Mesendoderm (in vitro differentiated cells): Measurements from ENCODE around the gene DAB1.

ENCODE experiments used
- DNase-seq: peaks from one replicate; pipeline ENCODE4 v3.0.0; 2013
- H2AK5ac ChIP-seq: 2 replicates; pipeline ENCODE4 v1.6.1; 2013; ENCODE audit warnings: low read length, inconsistent platforms
- H2BK120ac ChIP-seq: 2 replicates; pipeline ENCODE4 v1.6.1; 2013; ENCODE audit warnings: low read depth, mild to moderate bottlenecking, low read length, moderate library complexity, mixed read lengths
- H2BK15ac ChIP-seq: replicated peaks from 2 replicates; pipeline ENCODE4 v1.6.1; 2013; ENCODE audit warnings: low read depth, mild to moderate bottlenecking, moderate library complexity
- H2BK5ac ChIP-seq: 2 replicates; pipeline ENCODE4 v1.6.1; 2013; ENCODE audit warnings: low read length, inconsistent platforms
- H3K18ac ChIP-seq: 2 replicates; pipeline ENCODE4 v1.6.1; 2013; ENCODE audit warnings: mild to moderate bottlenecking, low read length, mixed read lengths
- H3K23ac ChIP-seq: one replicate; pipeline ENCODE4 v1.6.1; 2013; ENCODE audit warnings: low read length
- H3K27ac ChIP-seq: 2 replicates; pipeline ENCODE4 v1.5.1; 2013; ENCODE audit warnings: low read depth, mild to moderate bottlenecking, inconsistent platforms, low read length, moderate library complexity
- H3K27me3 ChIP-seq: 2 replicates; pipeline ENCODE4 v1.6.1; 2013; ENCODE audit warnings: low read length, control low read depth, mild to moderate bottlenecking, inconsistent platforms; ENCODE audit not compliant: insufficient read depth, poor library complexity
- H3K36me3 ChIP-seq: 2 replicates; pipeline ENCODE4 v1.6.1; 2013; ENCODE audit warnings: low read length, inconsistent platforms; ENCODE audit not compliant: control insufficient read depth, insufficient read depth
- H3K4ac ChIP-seq: one replicate; pipeline ENCODE4 v1.6.1; 2013; ENCODE audit warnings: low read depth, mild to moderate bottlenecking, low read length, moderate library complexity
- H3K4me1 ChIP-seq: 2 replicates; pipeline ENCODE4 v1.6.1; 2013; ENCODE audit warnings: low read depth, low read length, inconsistent platforms; ENCODE audit not compliant: control insufficient read depth
- H3K4me2 ChIP-seq: 2 replicates; pipeline ENCODE4 v1.6.1; 2013; ENCODE audit warnings: low read length
- H3K4me3 ChIP-seq: 2 replicates; pipeline ENCODE4 v1.5.1; 2013; ENCODE audit warnings: mild to moderate bottlenecking, low read length
- H3K56ac ChIP-seq: one replicate; pipeline ENCODE4 v1.6.1; 2013; ENCODE audit warnings: low read length
- H3K79me1 ChIP-seq: 2 replicates; pipeline ENCODE4 v1.6.1; 2013; ENCODE audit warnings: low read length, inconsistent platforms
- H3K79me2 ChIP-seq: 2 replicates; pipeline ENCODE4 v1.6.1; 2013; ENCODE audit warnings: mild to moderate bottlenecking, low read length; ENCODE audit not compliant: control insufficient read depth, insufficient read depth
- H3K9ac ChIP-seq: 2 replicates; pipeline ENCODE4 v1.6.1; 2013; ENCODE audit warnings: low read length, inconsistent platforms
- H4K5ac ChIP-seq: one replicate; pipeline ENCODE4 v1.6.1; 2013; ENCODE audit warnings: low read length
- H4K8ac ChIP-seq: one replicate; pipeline ENCODE4 v1.6.1; 2013; ENCODE audit warnings: low read depth, mild to moderate bottlenecking, control low read depth, low read length, moderate library complexity
- WGBS: extraction: QIAGEN DNeasy Blood & Tissue Kit; methylation state at CpG from one replicate; pipeline ENCODE4 v1.1.7; 2013; ENCODE audit warnings: low lambda C conversion rate, missing lambda C conversion rate; ENCODE audit not compliant: insufficient coverage; ENCODE audit errors: extremely low coverage; 5-methylcytosine and 5-hydroxymethylcytosine counted together

Gene DAB1

DNA sequence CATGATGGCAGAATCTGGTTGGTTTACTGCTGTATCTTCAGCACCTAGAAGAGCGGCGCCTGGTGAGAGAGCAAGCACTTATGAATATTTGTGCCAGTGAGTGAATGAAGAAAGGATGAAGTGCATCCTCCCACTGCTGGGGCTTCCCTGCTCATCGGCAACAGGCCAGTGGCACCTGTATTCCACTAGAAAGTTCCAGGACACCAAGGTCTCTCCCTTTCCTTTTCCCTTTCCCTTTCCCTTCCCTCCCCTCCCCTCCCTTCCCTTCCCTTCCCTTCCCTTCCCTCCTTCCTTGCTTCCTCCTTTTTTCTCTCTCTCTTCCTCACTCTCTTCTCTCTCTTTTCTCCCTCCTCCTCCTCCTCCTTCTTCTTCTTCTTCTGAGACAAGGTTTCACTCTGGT is 86.2 kb downstream of the DAB1 start:
- Histone ChIP-seq H4K5ac (no peak overlapping the region), H2BK120ac (peak overlapping the region; percentile 78), H3K36me3 (no peaks in the 10 kb centered on the region), H4K8ac (no peak overlapping the region), H3K9ac (no peak overlapping the region), H3K4me3 (no peak overlapping the region), H2AK5ac (no peak overlapping the region), H2BK15ac (no peak overlapping the region), H3K18ac (no peak overlapping the region), H3K56ac (peak overlapping the region; percentile 45), H3K79me2 (peaks cover 1% of the 10 kb centered on the region), H3K27ac (no peak overlapping the region), H3K4ac (no peak overlapping the region), H3K4me2 (no peak overlapping the region), H3K27me3 (no peaks in the 10 kb centered on the region), H3K4me1 (peaks cover 14% of the 10 kb centered on the region), H3K79me1 (peaks cover 9% of the 10 kb centered on the region), H3K23ac (no peak overlapping the region), H2BK5ac (peak overlapping the region; percentile 40)
- WGBS: no CpG with 5 or more reads among the region's 3 CpGs
- no peak for DNase-seq

DNA sequence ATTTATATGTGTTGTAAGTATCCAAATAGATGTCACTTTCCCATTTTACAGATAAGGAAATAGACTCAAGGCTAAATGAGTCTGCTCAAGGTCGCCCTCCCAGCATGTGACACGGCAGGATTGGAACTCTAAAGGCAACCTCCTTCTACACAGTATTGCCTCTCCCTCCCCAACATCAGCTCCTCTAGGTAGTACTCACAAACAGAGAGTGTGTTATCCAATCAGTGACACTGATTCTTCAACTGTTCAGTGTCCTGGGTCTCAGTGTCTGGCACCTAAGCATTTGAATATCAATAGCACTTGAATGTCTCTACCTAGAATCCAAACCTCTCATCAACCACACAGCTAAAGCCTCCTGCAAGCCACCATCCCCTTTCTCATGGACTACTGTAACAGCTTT is 87.1 kb downstream of the DAB1 start:
- Histone ChIP-seq H2BK5ac (no peak overlapping the region), H3K9ac (no peak overlapping the region), H2AK5ac (no peak overlapping the region), H3K4ac (no peak overlapping the region), H3K79me2 (peaks cover 1% of the 10 kb centered on the region), H2BK120ac (peak overlapping the region; percentile 78), H3K4me3 (no peak overlapping the region), H4K5ac (no peak overlapping the region), H3K79me1 (peaks cover 9% of the 10 kb centered on the region), H3K4me1 (peaks cover 14% of the 10 kb centered on the region), H3K56ac (no peak overlapping the region), H3K23ac (no peak overlapping the region), H3K27ac (peak overlapping the region; percentile 85), H3K36me3 (no peaks in the 10 kb centered on the region), H2BK15ac (no peak overlapping the region), H3K27me3 (no peaks in the 10 kb centered on the region), H3K18ac (no peak overlapping the region), H3K4me2 (no peak overlapping the region), H4K8ac (no peak overlapping the region)
- WGBS: no CpG with 5 or more reads among the region's 2 CpGs
- peak; percentile 97 for DNase-seq

DNA sequence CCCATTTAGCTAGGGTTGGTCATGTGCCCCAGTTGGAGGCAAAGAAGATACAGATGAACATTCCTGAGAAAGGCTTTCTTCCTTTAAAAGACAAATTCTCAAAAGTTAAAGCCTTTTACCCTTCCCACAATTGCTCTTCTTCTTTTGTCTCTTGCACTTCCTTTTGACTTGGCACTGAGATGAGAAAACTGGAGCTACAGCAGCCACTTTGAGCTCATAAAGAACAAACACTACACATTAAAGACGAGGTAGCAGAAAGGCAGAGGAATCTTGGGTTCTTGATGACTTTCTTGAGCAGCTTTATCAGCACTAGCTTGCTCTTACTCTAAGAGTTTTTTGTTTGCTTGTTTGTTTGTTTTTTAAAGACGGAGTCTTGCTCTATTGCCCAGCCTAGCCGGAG is 92.2 kb downstream of the DAB1 start:
- Histone ChIP-seq H3K79me1 (peaks cover 3% of the 10 kb centered on the region), H4K8ac (no peak overlapping the region), H3K27ac (no peak overlapping the region), H2BK120ac (no peak overlapping the region), H3K4me2 (no peak overlapping the region), H3K4ac (no peak overlapping the region), H2BK15ac (no peak overlapping the region), H3K36me3 (no peaks in the 10 kb centered on the region), H3K9ac (no peak overlapping the region), H2BK5ac (no peak overlapping the region), H3K79me2 (no peaks in the 10 kb centered on the region), H2AK5ac (no peak overlapping the region), H3K56ac (no peak overlapping the region), H3K27me3 (no peaks in the 10 kb centered on the region), H3K4me1 (peaks cover 8% of the 10 kb centered on the region), H3K18ac (no peak overlapping the region), H3K23ac (no peak overlapping the region), H3K4me3 (no peak overlapping the region), H4K5ac (no peak overlapping the region)
- DNase-seq: no peak
- no CpG with 5 or more reads among the region's 3 CpGs for WGBS

DNA sequence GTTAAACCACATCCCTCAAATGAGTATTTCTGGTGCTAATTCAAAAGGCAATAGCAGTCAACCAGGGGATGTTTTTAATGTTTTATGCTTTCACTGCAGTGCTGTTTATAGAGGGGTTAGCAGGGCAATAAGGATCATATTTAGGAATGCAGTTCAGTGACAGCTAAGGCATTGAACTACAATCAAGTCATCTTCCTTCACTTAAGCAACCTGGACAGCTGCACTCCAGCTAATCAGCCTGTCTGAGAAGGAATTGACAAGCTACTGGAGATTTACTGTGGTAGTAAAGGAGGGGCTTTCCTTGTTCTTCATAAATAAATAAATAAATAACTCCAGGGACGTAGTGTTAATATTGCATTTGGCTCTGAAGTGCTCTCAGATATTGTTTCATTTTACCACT is 93.9 kb downstream of the DAB1 start:
- DNase-seq: no peak
- no peak overlapping the region for H3K9ac ChIP-seq
- no peaks in the 10 kb centered on the region for H3K36me3 ChIP-seq
- no peak overlapping the region for H2AK5ac ChIP-seq
- peaks cover 3% of the 10 kb centered on the region for H3K79me1 ChIP-seq
- WGBS: no CpG with 5 or more reads among the region's 1 CpG
- no peak overlapping the region for H3K23ac ChIP-seq
- H3K4me1 ChIP-seq: no peaks in the 10 kb centered on the region
- H2BK15ac ChIP-seq: no peak overlapping the region
- no peak overlapping the region for H3K18ac ChIP-seq
- H2BK5ac ChIP-seq: no peak overlapping the region
- no peaks in the 10 kb centered on the region for H3K79me2 ChIP-seq
- H3K27me3 ChIP-seq: no peaks in the 10 kb centered on the region
- H4K8ac ChIP-seq: no peak overlapping the region
- no peak overlapping the region for H3K4me2 ChIP-seq
- no peak overlapping the region for H3K4me3 ChIP-seq
- H3K56ac ChIP-seq: no peak overlapping the region
- no peak overlapping the region for H3K4ac ChIP-seq
- no peak overlapping the region for H2BK120ac ChIP-seq
- no peak overlapping the region for H3K27ac ChIP-seq
- H4K5ac ChIP-seq: no peak overlapping the region

DNA sequence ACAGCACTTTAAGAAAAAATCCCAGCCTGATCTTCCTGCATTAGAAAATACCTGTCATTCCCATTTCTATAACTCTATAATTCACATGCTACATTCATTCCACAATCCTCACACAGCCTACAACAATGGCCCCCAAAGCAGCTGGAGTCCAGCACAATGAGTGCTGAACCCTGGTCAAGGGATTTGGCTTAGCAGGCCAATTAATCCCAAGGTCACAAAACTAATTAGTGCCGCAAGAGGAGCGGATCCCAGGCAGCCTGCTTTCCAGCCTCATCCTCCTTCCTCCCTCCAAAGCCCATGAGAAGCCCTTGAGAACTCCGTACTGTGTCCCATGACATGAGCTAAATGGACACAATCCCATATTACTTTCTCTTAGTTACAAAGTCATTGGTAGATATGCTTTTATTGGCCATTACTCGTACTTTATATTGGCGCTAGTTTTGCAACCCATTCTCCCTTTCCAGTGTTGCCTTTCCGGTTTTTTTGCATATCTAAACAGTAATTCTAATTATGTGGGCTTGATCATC is 94.8 kb downstream of the DAB1 start:
- Histone ChIP-seq H3K27ac (no peak overlapping the region), H3K4me3 (no peak overlapping the region), H4K5ac (no peak overlapping the region), H3K4ac (no peak overlapping the region), H3K79me2 (no peaks in the 10 kb centered on the region), H3K9ac (no peak overlapping the region), H3K56ac (no peak overlapping the region), H3K23ac (no peak overlapping the region), H2BK15ac (no peak overlapping the region), H3K4me1 (peaks cover 5% of the 10 kb centered on the region), H2BK5ac (no peak overlapping the region), H3K4me2 (no peak overlapping the region), H3K18ac (no peak overlapping the region), H3K79me1 (peaks cover 2% of the 10 kb centered on the region), H3K27me3 (no peaks in the 10 kb centered on the region), H3K36me3 (no peaks in the 10 kb centered on the region), H2AK5ac (no peak overlapping the region), H4K8ac (no peak overlapping the region), H2BK120ac (no peak overlapping the region)
- no peak for DNase-seq
- WGBS: no CpG with 5 or more reads among the region's 6 CpGs

DNA sequence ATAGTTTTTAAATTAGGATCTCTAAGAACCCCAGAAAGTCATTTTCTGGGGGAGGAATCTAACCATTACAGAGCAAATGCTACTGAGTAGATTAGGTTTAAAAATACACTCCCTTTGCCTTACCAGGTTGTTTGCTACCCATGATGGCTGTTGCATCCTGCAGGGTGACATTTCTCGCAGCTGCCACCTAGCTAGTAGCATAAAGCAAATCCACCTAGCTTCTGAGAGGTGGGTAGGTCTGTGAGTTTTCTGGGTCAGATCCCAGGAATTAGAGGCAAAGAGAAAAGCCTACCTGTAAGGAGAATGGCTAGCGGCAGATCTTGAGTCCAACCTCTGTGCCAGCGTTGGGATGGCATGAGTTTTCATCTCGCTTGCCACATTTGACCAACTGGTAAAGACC is 95.9 kb downstream of the DAB1 start:
- H3K4me1 ChIP-seq: peaks cover 5% of the 10 kb centered on the region
- no peak overlapping the region for H3K56ac ChIP-seq
- H3K18ac ChIP-seq: no peak overlapping the region
- no peaks in the 10 kb centered on the region for H3K27me3 ChIP-seq
- H3K27ac ChIP-seq: no peak overlapping the region
- no peak overlapping the region for H2AK5ac ChIP-seq
- H3K4me3 ChIP-seq: no peak overlapping the region
- H3K4me2 ChIP-seq: no peak overlapping the region
- no peak for DNase-seq
- H3K36me3 ChIP-seq: no peaks in the 10 kb centered on the region
- H2BK5ac ChIP-seq: no peak overlapping the region
- no peak overlapping the region for H2BK120ac ChIP-seq
- WGBS: no CpG with 5 or more reads among the region's 4 CpGs
- H4K8ac ChIP-seq: no peak overlapping the region
- H3K23ac ChIP-seq: no peak overlapping the region
- H2BK15ac ChIP-seq: no peak overlapping the region
- H3K9ac ChIP-seq: no peak overlapping the region
- H3K79me1 ChIP-seq: peaks cover 2% of the 10 kb centered on the region
- H4K5ac ChIP-seq: no peak overlapping the region
- H3K79me2 ChIP-seq: no peaks in the 10 kb centered on the region
- no peak overlapping the region for H3K4ac ChIP-seq
